HG03565 (cell line): Measurements from ENCODE around the gene KAT6B.
"Not testable (repeated sequence)": the region's sequence is repeated elsewhere in the genome, so short reads cannot be mapped to it uniquely, and the experiment has no call there.

Experiments used
- ATAC-seq: cut with Tn5 transposase; IDR thresholded peaks from one replicate; pipeline ENCODE4 v1.9.1; 2021; ENCODE audit warnings: mild to moderate bottlenecking, moderate library complexity; ENCODE audit not compliant: unreplicated experiment

The KAT6B gene

GRCh38 chr10:74855439-74855838 is 29.0 kb downstream of the KAT6B start:
- no peak for ATAC-seq

- no peak for ATAC-seq
Observed at GRCh38 chr10:74856940-74857339, 30.5 kb downstream of the KAT6B start.

- no peak for ATAC-seq
Observed at GRCh38 chr10:74857586-74857985, 31.2 kb downstream of the KAT6B start.

GRCh38 chr10:74859546-74859945 is 33.1 kb downstream of the KAT6B start:
- ATAC-seq = no peak

DNA sequence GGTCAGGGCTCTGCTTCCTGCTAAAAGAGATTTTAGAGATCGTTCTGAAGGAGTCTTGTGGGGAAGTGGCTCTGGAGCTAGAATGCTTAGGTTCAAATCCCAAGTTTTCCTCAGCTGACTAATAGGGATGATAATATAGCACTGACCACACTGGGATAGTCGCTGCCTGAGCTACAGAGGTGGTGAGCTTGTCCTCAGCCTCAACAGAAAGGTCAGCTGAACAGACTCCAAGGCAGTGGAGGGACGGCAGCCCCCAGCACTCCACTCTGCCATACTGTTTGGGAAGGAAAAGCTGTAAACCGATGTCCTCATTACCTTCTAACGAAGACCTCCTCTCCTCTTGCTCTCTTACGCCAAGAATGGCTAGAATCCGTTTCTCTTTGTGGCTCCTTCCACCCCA is 36.2 kb downstream of the KAT6B start:
- no peak for ATAC-seq

GRCh38 chr10:74863551-74863950 is 37.2 kb downstream of the KAT6B start:
- ATAC-seq = no peak

DNA sequence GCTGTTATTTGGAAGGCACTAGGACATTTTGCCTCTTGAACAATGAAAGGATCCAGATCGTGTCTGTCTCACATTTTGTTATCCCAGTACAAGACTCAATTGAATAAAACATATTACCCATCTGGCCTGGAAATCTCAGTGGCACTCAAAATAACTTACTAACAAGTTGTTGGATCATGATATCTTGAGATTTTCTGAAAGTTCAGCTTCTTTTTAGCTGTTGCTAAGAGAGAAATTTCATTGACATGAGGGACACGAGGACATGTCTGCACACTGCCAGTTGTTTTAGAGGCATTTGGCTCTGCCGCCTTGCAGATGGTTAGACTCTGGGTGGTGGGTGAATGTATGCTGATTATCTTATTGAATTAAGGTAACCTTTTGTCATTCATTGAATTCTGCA is 41.0 kb downstream of the KAT6B start:
- ATAC-seq = no peak

- no peak for ATAC-seq
Observed at GRCh38 chr10:74868392-74868977, 42.1 kb downstream of the KAT6B start.

DNA sequence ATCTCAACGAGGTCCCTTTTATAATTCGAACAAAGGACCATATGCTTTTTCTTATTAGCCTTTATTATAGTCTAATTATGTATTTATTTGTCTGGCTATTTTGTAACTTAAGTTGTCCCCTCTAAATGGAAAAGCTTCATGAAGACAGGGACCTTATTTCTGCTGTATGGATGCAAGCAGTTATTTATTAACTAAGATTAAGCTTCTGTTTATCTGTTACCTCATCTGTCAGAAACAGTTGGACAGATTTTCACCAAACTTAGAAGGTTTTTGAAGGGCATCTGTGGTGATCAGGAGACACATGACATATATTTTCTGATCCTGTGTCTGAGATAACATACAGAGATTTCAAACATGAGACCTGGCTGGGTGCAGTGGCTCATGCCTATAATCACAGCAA is 43.2 kb downstream of the KAT6B start:
- ATAC-seq = no peak

GRCh38 chr10:74870191-74870590 is 43.8 kb downstream of the KAT6B start:
- no peak for ATAC-seq

GRCh38 chr10:74871595-74872382 is 45.4 kb downstream of the KAT6B start:
- ATAC-seq = peak; percentile 88

GRCh38 chr10:74873803-74874454 is 47.5 kb downstream of the KAT6B start:
- ATAC-seq = no peak

GRCh38 chr10:74874649-74875048 is 48.2 kb downstream of the KAT6B start:
- ATAC-seq = no peak

DNA sequence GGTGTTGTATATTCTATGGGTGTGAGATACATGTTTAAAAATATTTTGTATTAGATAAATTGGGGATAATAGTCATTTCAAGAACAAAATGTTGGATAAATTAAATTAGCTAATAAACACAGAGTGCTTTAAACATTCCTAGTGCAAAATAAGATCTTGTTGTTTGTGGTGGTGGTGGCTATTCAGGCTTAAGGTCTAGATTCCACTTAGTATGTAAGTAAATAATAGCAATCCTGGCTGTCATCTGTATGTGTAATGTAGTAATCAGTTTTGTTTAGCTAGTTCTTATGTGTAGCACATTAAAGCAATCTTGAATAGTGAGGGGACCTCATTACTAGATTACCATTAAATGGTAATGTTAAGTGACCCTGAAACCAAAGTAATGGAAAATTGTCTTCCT is 48.7 kb downstream of the KAT6B start:
- ATAC-seq = no peak

DNA sequence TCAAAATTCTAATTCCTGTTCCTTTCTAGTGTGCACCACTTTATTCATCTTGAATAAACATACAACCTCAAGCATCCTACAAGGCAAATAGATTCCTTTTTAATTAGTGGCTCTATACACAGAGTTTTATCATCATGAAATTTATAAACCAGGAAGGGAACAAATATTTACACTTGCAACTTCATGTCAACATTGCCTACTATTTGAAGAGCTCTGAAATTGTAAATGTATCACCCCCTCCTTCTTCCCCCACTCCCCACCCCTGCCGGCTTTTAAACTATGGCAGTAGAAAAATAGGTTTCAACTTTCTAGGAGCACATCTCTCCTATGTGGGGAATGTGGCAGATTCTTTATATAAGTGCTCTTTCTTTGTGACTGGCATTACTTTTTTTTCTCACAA is 49.6 kb downstream of the KAT6B start:
- no peak for ATAC-seq

DNA sequence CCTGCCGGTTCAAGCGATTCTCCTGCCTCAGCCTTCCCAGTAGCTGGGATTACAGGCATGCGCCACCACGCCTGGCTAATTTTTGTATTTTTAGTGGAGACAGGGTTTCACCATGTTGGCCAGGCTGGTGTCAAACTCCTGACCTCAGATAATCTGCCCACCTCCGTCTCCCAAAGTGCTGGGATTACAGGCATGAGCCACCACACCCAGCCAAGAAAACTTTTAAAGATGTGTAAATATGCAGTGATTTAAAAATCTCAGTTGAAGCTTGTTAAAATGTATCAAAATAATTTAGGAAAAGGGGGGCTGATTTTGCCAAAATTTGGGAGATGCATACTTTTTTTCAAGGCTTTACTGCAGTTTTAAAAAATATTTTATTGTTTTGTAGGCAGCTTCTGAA is 50.7 kb downstream of the KAT6B start:
- not testable (repeated sequence) for ATAC-seq

- no peak for ATAC-seq
Observed at GRCh38 chr10:74877898-74878297, 51.5 kb downstream of the KAT6B start.

DNA sequence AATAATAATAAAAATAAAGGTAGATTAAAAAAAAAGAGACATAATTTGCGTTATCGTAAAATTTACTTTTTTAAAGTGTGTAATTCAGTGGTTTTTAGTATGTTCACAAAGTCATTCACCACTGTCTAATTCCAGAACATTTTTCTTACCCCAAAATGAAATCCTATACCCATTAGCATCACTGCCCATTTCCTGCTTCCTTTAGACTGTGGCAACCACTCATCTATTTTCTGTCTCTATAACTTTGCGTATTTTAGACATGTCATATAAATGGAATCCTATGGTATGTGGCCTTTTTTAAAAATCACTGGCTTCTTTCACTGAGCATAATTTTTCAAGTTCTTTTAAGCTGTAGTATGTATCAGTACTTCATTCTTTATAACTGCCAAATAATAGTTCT is 53.6 kb downstream of the KAT6B start:
- ATAC-seq = no peak

DNA sequence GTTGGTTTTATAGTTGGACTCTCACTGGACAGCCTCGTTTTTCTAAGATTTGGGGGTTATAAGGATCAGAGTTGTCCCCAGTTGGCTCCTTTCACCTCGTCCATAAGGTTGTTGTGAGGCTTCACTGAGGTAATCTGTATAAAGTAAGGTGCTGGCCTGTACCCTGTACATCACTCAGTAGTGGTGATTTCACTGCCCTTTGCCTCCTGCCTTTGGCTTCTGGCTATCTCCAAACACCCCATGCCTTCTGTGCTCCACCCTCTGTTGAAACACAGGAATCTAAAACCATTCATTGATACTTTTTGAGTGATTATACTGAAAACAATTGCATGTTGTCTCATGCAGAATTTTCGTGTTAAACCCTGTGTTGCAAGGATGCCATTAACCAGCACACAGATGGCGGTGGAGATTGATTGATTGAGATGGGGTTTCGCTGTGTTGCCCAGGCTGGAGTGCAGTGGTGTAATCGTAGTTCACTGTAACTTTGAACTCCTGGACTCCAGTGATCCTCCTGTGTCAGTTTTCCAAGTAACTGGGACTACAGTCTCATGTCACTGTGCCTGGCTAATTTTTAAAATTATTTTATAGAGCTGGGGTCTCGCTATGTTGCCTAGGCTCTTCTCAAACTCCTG is 55.0 kb downstream of the KAT6B start:
- ATAC-seq = no peak

DNA sequence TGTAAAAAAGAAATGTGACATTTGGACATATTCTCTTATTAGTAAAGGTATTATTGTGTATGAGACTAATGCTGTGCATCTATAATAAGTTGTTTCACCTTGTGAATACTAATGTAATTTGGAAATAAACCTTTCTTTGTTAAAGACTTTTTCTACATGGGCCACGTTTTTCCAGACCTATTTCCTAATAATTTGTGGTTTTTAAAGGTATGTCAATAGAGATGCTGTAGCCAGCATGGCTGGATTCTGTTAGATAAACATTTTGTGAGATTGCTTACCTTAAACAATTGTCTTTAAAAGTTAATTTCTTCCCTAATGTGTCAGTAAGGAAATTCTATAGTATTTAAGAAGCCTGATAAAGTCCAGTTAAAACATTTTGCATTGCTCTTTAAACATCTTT is 56.0 kb downstream of the KAT6B start:
- no peak for ATAC-seq

DNA sequence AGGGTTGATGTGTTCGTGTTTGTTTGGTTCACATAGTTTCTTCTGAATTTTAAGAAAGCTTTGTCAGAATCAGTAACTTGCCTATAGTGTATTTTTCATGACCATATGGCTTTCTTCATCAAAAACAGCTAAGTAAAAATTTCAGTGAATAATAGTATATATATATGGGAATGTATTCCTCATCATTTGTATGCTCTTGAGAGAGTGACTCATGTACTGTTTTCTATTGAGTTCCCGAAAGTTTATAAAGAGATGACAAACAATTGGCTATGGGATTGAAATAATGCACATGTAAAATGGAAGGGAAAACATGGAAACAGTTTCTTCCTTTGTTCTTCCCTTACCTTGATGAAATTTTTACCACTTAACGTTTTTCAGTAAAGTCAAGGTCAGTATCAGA is 56.4 kb downstream of the KAT6B start:
- ATAC-seq = no peak

DNA sequence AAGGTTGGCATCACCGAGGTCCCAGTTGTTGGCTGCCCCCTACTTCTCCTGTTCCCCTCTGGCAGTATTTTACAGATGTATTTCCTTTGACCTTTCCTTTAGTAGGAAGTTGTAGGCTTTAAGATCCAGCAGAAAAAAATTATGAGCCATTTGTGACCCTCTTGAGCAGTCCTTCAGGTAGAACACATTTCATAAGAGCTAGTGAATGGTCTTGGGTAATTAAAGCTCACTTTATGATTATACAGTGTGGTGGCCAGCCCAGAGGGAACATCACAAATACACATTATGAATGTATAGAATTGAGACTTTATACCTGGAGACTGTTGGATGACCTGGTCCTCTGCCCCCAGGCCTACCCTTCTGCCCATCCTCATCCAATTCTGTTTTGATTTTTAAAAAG is 57.0 kb downstream of the KAT6B start:
- no peak for ATAC-seq
